Bronchial epithelial cell (primary cell): ENCODE results near the gene STEAP1B. TPM values are rescaled to one million over a fixed set of nuclear protein-coding genes. Genes with fewer than 3 reads are reported as not detected.

ENCODE experiments used
- DNase-seq: peaks from one replicate; pipeline ENCODE4 v3.0.0-alpha.2; 2010; ENCODE audit warnings: low read depth
- FAIRE-seq: peaks from 2 replicates; lab custom pipeline; 2011; peaks lifted over from hg19 to GRCh38; lab: Jason Lieb, UNC
- H3K27me3 ChIP-seq: 2 replicates; pipeline ENCODE4 v1.5.1; 2011; ENCODE audit warnings: low read length; ENCODE audit not compliant: control insufficient read depth, insufficient read depth
- H3K36me3 ChIP-seq: 2 replicates; pipeline ENCODE4 v1.5.1; 2011; ENCODE audit warnings: low read length; ENCODE audit not compliant: control insufficient read depth, insufficient read depth
- H3K4me3 ChIP-seq: 2 replicates; pipeline ENCODE4 v1.5.1; 2011; ENCODE audit warnings: mild to moderate bottlenecking, low read depth, low read length, control low read depth
- CTCF ChIP-seq: IDR thresholded peaks from 2 replicates; pipeline ENCODE4 v1.5.1; 2011; ENCODE audit warnings: mild to moderate bottlenecking, moderate library complexity, low read length, control low read depth, inconsistent platforms; ENCODE audit not compliant: insufficient read depth, severe bottlenecking
- total RNA-seq: library from RNA; depleted of rRNA; stranded (reverse); fragments of >200 nt; gene quantifications from 2 replicates; pipeline ENCODE4 v1.2.1, GENCODE V29; 2014

Gene STEAP1B
- total RNA-seq, 1 donor from 2014 or later: 3.7 TPM

GRCh38 chr7:22380333-22380732 lies 119.7 kb downstream of the STEAP1B start:
- no peaks in the 10 kb centered on the region for H3K27me3 ChIP-seq
- H3K4me3 ChIP-seq: no peak overlapping the region
- FAIRE-seq (no peak), DNase-seq (no peak)
- H3K36me3 ChIP-seq: no peaks in the 10 kb centered on the region
- no peak for TF ChIP-seq CTCF

- Histone ChIP-seq H3K27me3 (no peaks in the 10 kb centered on the region), H3K4me3 (no peak overlapping the region), H3K36me3 (no peaks in the 10 kb centered on the region)
- DNase-seq (no peak), FAIRE-seq (no peak)
- TF ChIP-seq CTCF: no peak
These were observed 121.6 kb downstream of the STEAP1B start for GRCh38 chr7:22378199-22378980.

GRCh38 chr7:22377703-22378102 lies 122.3 kb downstream of the STEAP1B start:
- FAIRE-seq: no peak
- Histone ChIP-seq H3K27me3 (no peaks in the 10 kb centered on the region), H3K36me3 (no peaks in the 10 kb centered on the region), H3K4me3 (no peak overlapping the region)
- TF ChIP-seq CTCF: no peak
- no peak for DNase-seq

GRCh38 chr7:22375359-22376048 lies 124.5 kb downstream of the STEAP1B start:
- TF ChIP-seq CTCF: no peak
- H3K36me3 ChIP-seq: no peaks in the 10 kb centered on the region
- no peak overlapping the region for H3K4me3 ChIP-seq
- H3K27me3 ChIP-seq: no peaks in the 10 kb centered on the region
- FAIRE-seq (no peak), DNase-seq (peak; percentile 62)

- no peaks in the 10 kb centered on the region for H3K36me3 ChIP-seq
- no peak for TF ChIP-seq CTCF
- no peaks in the 10 kb centered on the region for H3K27me3 ChIP-seq
- FAIRE-seq (no peak), DNase-seq (no peak)
- H3K4me3 ChIP-seq: no peak overlapping the region
These were observed 126.1 kb downstream of the STEAP1B start for GRCh38 chr7:22373911-22374310.
